ENCODE measurements around the gene SPRR3.
A peak's percentile ranks its signal among the peaks of the same experiment; 100 is the strongest.
"Not testable (repeated sequence)": the region's sequence is repeated elsewhere in the genome, so short reads cannot be mapped to it uniquely, and the experiment has no call there.

SPRR3 gene

GRCh38 chr1:152986578-152986977 lies 15.0 kb upstream of the SPRR3 start:
- DNase-seq = no peak

GRCh38 chr1:152993186-152993585 lies 8.4 kb upstream of the SPRR3 start:
- no peak for DNase-seq

- DNase-seq = no peak
Observed at GRCh38 chr1:152995842-152996241, 5.7 kb upstream of the SPRR3 start.

- DNase-seq = no peak
Observed at GRCh38 chr1:152996633-152997400, 4.7 kb upstream of the SPRR3 start.

DNA sequence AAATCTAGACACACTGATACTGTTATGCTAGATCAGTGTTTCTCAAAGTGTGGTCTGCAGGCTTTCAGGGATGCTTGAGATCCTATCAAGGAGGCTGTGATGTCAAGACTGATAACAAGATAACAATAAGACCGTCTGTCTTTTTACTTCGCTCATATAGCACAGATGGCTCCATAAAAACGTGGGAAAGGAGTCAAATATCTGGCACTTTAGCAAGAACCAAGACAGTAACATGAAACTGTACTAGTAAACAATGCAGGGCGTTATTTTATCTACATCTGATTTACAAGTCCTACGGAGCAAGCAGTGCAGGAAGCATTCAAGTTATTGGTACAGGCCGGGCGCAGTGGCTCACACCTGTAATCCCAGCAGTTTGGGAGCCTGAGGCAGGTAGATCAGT lies 3.6 kb upstream of the SPRR3 start:
- DNase-seq = no peak

GRCh38 chr1:152998476-152998875 lies 3.1 kb upstream of the SPRR3 start:
- no peak for DNase-seq

DNA sequence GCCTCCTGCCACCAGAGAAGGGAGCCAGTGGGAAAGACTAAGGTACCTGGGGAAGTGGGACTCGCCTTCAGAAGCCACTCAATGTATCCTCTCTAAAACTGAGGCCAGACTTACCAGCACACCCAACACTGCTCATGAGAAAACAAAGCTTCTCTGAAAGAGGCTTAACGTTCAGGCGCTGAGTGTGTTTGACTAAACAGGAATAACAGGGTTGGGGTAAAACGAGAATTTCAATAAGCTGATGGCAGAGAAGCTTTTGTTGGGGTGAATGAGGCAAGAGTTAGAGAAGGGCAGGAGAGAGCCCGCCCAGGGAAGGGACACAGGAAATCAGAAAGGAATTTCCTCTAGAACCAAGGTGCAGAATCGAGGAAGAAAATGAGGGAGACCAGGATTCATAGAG lies 1.7 kb upstream of the SPRR3 start:
- no peak for DNase-seq

DNA sequence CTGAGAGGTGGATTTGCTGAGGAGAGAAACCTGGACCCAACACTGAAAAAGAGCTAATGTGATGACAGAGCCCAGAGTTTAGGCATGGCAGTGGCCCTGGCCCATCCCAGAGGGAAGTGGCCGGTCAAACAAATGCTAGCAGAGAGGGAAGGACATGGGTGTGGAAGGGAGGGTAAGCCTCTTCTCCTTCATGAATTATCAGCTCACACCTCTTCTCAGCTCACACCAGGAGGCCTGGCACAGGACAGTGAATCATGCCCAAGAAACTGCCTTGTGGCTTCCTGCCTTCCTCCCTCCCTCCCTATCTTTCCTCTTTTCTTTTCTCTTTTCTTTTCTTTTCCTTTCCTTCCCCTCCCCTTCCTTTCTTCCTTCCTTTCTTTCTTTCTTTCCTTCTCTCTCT lies 1.3 kb upstream of the SPRR3 start:
- DNase-seq = no peak

DNA sequence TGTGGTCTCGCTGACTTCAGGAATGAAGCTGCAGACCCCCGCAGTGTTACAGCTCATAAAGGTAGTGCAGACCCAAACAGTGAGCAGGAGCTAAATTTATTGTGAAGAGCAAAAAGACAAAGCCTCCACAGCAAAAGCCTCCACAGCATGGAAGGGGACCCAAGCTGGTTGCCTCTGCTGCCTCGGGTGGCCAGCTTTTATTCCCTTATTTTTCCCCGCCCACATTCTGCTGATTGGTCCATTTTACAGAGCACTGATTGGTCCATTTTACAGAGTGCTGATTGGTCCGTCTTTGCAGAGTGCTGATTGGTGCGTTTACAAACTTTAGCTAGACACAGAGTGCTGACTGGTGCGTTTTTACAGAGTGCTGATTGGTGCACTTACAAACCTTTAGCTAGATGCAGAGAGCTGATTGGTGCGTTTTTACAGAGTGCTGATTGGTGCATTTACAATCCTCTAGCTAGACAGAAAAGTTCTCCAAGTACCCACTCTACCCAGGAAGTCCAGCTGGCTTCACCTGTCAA lies 9.7 kb downstream of the SPRR3 start:
- not testable (repeated sequence) for DNase-seq

DNA sequence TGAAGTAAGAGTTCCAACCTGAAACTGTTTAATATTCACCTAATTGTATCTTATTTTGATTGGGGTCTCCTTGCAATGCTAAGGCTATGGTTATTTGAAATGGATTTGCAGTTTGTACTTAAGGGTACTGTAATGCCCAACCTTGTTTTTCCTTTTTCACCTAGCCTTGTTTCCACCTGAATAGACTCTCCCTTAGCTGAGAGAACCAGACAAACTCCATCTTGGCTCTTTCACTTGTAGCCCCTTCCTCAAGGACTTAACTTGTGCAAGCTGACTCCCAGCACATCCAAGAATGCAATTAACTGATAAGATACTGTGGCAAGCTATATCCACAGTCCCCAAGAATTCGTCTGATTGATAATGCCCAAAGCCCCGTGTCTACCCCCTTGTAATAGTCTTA lies 20.3 kb downstream of the SPRR3 start:
- DNase-seq = not testable (repeated sequence)

GRCh38 chr1:153022340-153022739 lies 20.8 kb downstream of the SPRR3 start:
- not testable (repeated sequence) for DNase-seq

- DNase-seq = no peak
Observed at GRCh38 chr1:153023109-153023508, 21.6 kb downstream of the SPRR3 start.

- no peak for DNase-seq
Observed at GRCh38 chr1:153024413-153024812, 22.9 kb downstream of the SPRR3 start.

DNA sequence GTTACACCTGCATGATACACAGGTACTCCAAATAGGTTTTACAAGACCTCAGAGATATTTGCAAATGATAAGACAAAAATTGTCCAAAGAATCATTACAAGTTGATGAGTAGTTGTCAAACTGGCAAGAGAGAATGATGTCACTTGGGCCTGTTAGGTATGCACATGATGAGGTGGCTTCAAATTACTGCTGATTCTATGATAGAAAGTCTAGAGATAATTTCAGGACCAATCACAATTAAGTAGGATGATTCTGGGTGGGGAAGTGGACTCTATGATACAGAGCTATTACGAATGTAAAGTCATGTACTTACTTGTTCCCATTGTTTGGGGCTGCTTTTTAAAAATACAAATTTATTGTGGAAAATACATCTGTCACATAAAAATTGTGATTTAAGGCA lies 24.2 kb downstream of the SPRR3 start:
- DNase-seq = no peak

DNA sequence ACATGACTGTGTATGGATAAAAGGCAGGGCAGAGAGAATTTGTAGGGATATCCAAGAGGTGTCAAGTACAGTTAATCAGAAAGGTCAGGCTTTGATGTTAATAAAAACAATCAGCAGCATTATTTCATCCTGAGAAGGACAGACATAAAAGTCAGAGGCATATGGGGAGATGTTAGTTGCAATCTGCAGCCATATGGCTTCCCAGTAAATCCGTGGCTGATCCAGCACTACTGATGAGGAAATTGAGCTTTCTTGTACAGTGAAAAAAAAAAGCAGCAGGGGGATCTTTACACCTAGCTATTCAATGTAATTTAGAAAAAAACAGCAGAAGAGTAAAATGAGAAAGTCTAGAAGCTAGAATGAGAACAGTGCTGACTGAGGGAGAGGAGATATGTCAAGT lies 27.2 kb downstream of the SPRR3 start:
- no peak for DNase-seq

- no peak for DNase-seq
Observed at GRCh38 chr1:153030895-153031294, 29.3 kb downstream of the SPRR3 start, which contains the start of gene SPRR1B. Gene SPRR1B (plus strand): TSS chr1:153031203. CDS start chr1:153032346, 1,143 bp downstream.

DNA sequence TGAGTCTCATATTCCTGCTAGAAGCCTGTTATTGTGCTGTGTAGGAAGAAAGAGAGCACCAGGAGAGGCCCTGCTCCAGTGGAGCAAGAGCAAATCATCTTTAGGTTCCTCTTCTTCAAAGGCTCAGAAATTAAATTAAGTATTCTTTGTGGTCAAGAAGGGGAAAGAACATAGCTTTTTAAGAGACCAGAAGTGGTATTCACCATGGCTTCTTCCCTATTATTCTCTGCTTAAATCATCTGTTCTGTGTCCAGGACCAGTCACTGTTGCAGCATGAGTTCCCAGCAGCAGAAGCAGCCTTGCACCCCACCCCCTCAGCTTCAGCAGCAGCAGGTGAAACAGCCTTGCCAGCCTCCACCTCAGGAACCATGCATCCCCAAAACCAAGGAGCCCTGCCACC lies 30.5 kb downstream of the SPRR3 start:
- DNase-seq = no peak

DNA sequence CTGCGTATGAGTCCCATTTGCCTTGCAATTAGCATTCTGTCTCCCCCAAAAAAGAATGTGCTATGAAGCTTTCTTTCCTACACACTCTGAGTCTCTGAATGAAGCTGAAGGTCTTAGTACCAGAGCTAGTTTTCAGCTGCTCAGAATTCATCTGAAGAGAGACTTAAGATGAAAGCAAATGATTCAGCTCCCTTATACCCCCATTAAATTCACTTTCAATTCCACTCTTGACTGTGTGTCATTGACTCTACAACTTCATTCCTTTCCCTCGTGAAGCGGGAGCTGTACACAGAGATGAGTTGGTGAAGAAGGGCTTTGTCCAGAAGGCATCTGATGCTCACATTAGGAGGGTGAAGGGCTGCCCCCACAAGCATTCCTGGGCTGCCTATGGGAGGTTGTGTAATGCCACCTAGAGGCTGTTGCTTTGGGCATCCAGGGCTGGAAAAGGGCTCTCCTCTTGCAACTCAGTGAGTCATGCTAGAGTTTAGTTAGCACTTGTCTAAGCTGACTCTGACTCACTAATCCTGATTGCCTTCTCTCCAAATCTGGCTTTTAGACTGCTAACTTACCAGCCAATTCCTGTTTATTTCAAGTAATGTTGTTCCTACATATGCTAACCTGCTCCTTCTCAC lies 31.2 kb downstream of the SPRR3 start:
- DNase-seq = peak; percentile 79

DNA sequence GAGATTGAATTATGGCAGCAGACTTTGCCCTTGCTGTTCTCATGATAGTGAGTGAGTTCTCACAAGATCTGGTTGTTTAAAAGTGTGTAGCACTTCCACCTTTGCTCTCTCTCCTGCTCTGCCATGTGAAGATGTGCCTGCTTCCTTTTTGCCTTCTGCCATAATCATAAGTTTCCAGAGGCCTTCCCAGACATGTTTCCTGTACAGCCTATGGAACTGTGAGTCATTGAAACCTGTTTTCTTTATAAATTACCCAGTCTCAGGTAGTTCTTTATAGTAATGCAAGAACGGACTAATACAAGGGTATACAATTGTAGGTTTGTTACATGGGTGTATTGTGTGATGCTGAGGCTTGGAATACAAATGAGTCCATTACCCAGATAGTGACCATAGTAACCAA lies 33.7 kb downstream of the SPRR3 start:
- DNase-seq = no peak

- DNase-seq = no peak
Observed at GRCh38 chr1:153040950-153041631, 39.5 kb downstream of the SPRR3 start, which contains the start of gene SPRR2D. Gene SPRR2D (minus strand): TSS chr1:153041120. CDS start chr1:153040346, 774 bp downstream.

- DNase-seq = no peak
Observed at GRCh38 chr1:153049211-153049610, 47.7 kb downstream of the SPRR3 start.
